Stimulated activated CD4-positive, alpha-beta T cell treated with anti-CD3 and anti-CD28 coated beads, Interleukin-12 subunit alpha, Interleukin-12 subunit beta, amount 100 ng/mL, for 48 hours (primary cell): ENCODE measurements around the gene NAALADL2.
"Not testable (repeated sequence)": the region's sequence is repeated elsewhere in the genome, so short reads cannot be mapped to it uniquely, and the experiment has no call there.

Experiments
- DNase-seq, 3 donors: peaks; one replicate each; pipeline ENCODE4 v3.0.0-alpha.2; 2020; ENCODE audit warnings: low read depth in 2 of 3, low spot score in 1 of 3

The NAALADL2 gene

DNA sequence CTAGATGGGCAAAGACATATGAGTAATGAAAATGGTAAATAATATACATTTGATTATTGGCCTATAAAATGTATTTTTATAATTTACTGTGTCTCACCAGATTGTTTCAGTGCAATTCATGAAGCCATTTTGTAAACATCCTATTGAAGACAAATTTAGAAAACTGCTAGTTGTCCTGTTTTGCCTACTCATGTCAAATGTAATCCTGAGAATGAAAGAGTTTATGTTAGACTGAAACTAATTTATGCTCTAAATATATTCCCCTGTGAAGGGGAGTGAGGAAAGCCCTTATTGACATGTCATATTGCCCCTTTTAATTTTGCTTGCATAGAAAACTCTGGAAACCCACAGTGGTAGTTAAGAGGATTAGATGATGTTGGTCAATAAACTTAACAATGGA, 610.0 kb downstream of the NAALADL2 start:
- no peak for DNase-seq

DNA sequence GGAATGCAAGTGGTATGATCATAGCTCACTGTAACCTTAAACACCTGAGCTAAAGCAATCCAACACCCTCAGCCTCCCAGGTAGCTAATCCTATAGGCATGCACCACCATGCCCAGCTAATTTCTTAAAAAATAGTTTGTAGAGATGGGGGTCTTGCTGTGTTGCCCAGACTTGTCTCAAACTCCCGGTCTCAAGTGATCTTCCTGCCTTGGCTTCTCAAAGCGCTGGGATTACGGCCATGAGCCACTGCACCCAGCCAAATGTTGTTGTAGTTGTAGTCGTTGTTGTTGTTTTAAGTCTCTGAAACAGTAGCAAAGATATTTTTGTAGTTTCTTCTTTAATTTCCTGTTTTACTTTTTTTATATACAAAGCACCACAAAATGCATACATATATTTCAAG, 616.6 kb downstream of the NAALADL2 start:
- DNase-seq: no peak

- no peak for DNase-seq
Observed at GRCh38 chr3:175476489-175476888, 617.4 kb downstream of the NAALADL2 start.

DNA sequence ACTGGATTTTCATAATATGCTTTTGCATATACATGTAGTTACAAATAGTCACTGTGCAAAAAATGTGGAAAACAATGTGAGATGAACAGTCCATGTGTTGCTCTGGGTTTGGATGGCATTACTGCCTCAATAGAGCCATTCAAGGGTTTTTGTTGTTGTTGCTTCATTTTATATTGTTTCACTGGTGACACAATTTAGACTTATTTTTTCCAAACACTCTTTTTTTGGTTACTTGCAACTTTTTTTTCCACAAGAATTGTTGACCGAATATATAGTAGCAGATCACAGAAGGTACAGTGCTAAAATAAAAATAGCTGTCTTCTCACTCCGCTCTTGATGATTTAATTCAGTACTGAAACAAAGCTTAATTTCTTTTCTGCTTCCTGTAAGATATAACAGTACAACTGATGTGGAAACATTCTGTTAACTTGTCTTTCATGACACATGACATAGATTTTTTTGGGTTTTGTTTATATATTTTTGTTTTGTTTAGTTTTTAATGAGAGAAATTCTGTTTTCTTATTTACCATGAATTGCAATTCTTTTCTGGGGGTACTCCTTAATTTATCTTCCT, 618.6 kb downstream of the NAALADL2 start:
- no peak for DNase-seq

DNA sequence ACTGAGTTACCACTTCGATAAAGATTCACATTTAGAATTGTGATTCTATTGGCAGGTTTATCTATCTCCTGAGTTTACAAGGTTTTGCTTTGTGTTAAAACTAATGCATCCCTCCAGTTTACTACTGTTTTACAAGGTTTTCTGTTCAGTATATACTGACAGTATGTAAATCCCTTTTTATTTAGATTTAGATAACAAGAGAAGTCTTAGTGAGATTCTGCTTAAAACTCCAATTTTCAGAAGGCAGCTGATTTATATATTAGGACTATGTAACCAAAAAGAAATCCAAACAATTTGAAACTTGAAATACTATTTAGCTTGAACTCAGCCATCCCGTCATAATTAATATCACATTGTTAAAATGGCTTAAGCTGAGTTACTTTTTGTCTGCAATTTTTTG, 619.2 kb downstream of the NAALADL2 start:
- DNase-seq: no peak

GRCh38 chr3:175479175-175479574, 620.0 kb downstream of the NAALADL2 start:
- DNase-seq: no peak

DNA sequence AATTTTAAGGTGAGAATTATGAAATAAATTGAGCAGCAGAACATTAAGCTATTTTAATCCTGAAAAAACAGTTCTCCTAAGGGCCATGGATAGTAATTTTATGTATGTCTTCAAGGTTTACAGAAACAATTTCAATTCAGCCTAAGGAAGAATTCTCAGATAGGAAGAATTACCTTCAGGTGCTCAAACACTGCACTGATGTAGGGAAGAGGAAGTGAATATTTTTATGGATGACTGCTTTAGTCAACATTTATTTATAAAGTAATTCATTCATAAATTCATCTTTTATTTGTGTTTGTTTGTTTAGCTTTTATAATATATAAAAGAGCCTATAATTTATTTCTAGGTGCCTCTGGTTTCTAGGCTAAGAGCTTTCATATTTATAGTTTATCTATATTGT, 620.7 kb downstream of the NAALADL2 start:
- no peak for DNase-seq

GRCh38 chr3:175484666-175485065, 625.5 kb downstream of the NAALADL2 start:
- no peak for DNase-seq

GRCh38 chr3:175485436-175485835, 626.3 kb downstream of the NAALADL2 start:
- DNase-seq: no peak

DNA sequence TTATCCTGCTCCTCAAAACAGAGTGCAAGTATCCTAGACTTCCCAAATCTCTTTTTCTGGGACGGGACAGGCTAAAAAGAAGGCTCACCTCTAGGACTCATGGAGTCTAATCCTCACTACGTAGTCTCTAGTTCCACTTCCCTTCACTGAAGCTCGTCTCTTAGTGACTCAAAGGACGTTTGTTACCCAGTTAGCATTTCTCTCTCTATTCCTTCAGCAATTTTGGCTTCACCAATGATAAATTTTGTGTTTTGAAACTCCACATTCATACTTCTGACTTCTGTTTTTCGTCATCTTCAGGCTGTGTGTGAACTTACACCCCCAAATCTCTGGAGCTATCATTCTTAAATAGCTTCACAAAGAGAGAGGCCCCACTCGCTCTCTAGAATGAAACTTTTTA, 627.1 kb downstream of the NAALADL2 start:
- no peak for DNase-seq

DNA sequence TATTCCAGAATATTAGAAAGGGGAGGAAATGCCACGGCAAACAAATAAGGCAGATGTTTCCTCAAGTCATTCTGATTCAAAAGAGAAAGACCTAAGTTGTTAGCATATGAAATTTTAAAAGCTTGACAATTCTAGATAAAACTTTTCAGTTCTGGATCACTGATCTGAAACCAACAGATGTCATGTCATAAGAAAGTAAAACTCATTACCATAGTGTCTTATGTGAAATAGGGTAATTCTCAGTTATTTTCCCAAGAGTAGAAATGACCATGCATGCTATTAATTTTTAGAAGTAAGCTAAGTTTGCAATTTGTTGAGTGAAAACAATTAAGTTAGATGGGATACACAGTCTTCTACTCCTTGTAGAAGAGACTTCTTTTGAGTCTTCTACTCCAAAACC, 630.3 kb downstream of the NAALADL2 start:
- DNase-seq: no peak

GRCh38 chr3:175493301-175493700, 634.2 kb downstream of the NAALADL2 start:
- DNase-seq: no peak

- no peak for DNase-seq
Observed at GRCh38 chr3:175495331-175495730, 636.2 kb downstream of the NAALADL2 start.

DNA sequence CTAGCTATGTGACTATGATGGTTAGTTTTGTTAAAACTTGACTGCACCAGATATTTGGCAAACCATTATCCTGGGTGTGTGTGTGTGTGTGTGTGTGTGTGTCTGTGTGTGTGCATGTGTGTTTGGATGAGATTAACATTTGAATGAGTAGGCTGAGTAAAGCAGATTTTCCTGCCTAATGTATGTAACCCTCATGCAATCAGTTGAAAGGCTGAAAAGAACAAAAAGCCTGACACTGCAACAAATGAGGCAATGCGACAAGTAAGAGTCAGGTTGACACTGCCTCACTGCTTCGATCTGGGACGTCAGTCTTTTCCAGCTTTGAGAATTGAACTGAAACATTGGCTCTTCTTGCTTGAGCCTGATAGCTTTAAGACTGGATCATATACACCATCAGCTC, 643.0 kb downstream of the NAALADL2 start:
- no peak for DNase-seq

DNA sequence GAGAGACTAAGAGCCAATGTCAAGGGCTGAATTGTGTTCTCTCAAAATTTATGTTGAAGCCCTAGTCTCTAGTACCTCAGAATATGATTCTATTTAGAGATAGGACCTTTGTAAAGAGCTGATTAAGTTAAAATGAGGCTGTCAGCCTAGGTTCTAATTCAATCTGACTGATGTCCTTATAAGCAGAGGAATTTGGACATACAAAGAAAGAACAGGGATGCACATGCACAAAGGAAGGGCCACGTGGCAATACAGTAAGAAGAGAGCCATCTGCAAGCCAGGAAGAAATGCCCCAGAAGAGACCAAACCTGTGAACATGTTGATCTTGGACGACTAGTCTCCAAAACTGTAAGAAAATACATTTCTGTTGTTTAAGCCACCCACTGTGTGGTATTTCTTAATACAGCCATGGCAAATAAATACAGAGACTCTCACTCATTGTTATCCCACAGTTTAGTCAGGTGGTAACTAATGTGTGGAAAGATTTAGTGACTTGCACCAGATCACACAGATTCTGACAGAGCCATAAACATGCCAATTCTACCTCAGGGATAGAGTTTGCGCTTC, 652.2 kb downstream of the NAALADL2 start:
- DNase-seq: no peak

- no peak for DNase-seq
Observed at GRCh38 chr3:175512700-175513099, 653.6 kb downstream of the NAALADL2 start.

DNA sequence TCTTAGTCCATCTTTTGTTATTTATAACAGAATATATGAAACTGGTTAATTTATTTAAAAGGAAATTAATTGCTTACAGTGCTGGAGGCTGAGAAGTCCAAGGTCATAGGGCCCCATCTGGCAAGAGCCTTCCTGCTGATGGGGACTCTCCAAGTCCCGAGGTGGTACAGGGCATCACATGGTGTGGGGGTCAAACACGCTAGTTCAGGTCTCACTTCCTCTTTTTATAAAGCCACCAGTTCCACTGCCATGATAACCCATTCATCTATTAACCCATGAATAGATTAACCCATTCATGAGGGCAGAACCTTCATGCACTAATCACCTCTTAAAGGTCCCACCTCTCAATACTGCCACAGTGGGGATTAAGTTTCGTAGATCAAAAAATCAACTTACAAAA, 659.3 kb downstream of the NAALADL2 start:
- no peak for DNase-seq

DNA sequence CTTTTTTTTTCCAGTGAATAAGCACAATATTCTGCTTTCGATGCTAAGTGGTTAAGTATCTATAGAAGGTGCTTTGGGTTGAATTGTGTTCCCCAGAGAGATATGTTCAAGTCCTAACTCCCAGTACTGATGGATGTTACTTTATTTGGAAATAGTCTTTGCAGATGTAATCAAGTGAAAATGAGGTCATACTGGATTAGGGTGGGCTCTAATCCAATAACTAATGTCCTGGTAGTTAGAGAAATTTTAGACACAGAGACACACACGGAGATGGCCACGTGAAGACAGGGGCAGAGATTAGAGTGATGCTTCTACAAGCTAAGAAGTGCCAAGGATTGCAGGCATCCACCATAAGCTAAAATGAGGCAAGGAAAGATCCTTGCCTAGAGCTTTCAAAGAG, 662.3 kb downstream of the NAALADL2 start:
- no peak for DNase-seq

DNA sequence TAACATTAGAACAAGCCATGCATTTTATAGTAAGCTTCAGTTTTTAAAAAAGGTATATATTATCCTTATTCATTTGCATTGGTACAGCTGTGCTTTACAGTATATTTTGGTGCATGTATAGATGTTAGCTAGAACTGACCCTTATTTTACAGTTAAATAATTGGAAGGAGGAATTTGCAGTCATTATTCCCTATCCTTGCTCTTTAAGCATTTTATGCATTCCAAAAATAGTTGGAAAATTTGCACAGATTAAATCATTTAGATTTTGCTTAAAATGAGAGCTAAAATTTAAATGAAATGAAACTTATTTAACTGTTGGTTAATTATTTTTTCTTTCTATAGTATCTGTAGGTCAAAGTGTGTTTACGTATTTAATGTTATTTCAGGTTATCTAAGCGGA, 667.1 kb downstream of the NAALADL2 start:
- DNase-seq: no peak

GRCh38 chr3:175526609-175527280, 667.6 kb downstream of the NAALADL2 start:
- DNase-seq: no peak

- not testable (repeated sequence) for DNase-seq
Observed at GRCh38 chr3:175528693-175529092, 669.6 kb downstream of the NAALADL2 start.

GRCh38 chr3:175535351-175535750, 676.2 kb downstream of the NAALADL2 start:
- DNase-seq: no peak

- no peak for DNase-seq
Observed at GRCh38 chr3:175546115-175546514, 687.0 kb downstream of the NAALADL2 start.
